ENCODE data around the gene PLA2G7.
"Not testable (repeated sequence)": the region's sequence is repeated elsewhere in the genome, so short reads cannot be mapped to it uniquely, and the experiment has no call there.

PLA2G7 gene

GRCh38 chr6:46734867-46735719 is at the start of gene PLA2G7:
TSS of gene PLA2G7 (minus strand) at chr6:46735375. CDS start at chr6:46722891, 12,484 bp downstream.
- no peaks in the 10 kb centered on the region for H3K9me3 Mint-ChIP-seq
- H3K4me3 Mint-ChIP-seq, result peak within 1 kb of the TSS; percentile 38
- no peak for DNase-seq
- H3K36me3 Mint-ChIP-seq (ENCODE audit: low read depth), result no peaks in the 10 kb centered on the region
- H3K4me1 Mint-ChIP-seq (ENCODE audit: low read depth), result peaks cover 2% of the 10 kb centered on the region
- no peak within 1 kb of the TSS for H3K27ac Mint-ChIP-seq
- peaks cover 74% of the 10 kb centered on the region for H3K27me3 Mint-ChIP-seq

DNA sequence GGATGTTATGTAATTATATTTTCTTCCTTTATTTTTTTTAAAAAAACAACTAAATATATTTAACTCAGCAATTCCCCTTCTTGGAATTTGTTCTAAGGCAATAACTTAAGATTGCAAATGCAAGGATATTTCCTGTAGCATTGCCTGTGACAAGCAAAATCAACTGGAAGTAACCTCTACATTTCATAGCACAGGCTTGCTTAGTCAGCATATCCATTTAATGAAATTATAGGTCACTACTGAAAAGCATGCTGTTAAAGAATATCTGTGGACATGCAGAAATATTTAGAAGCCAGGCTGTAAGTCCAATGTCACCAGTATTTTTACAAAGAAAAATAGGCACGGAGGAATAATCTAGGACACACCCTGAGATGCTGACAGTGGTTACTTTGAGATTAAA is 49.4 kb upstream of the PLA2G7 start:
- no peaks in the 10 kb centered on the region for H3K36me3 Mint-ChIP-seq (ENCODE audit: low read depth)
- no peaks in the 10 kb centered on the region for H3K4me1 Mint-ChIP-seq (ENCODE audit: low read depth)
- DNase-seq, result no peak
- no peak overlapping the region for H3K4me3 Mint-ChIP-seq
- no peaks in the 10 kb centered on the region for H3K9me3 Mint-ChIP-seq
- H3K27ac Mint-ChIP-seq, result no peak overlapping the region
- H3K27me3 Mint-ChIP-seq, result peaks cover 14% of the 10 kb centered on the region

- H3K4me3 Mint-ChIP-seq, result no peak overlapping the region
- no peaks in the 10 kb centered on the region for H3K4me1 Mint-ChIP-seq (ENCODE audit: low read depth)
- no peak for DNase-seq
- H3K36me3 Mint-ChIP-seq (ENCODE audit: low read depth), result no peaks in the 10 kb centered on the region
- no peaks in the 10 kb centered on the region for H3K9me3 Mint-ChIP-seq
- H3K27ac Mint-ChIP-seq, result no peak overlapping the region
- H3K27me3 Mint-ChIP-seq, result peaks cover 15% of the 10 kb centered on the region
These were observed 46.6 kb upstream of the PLA2G7 start for GRCh38 chr6:46781478-46782378.

GRCh38 chr6:46777476-46778346 is 42.5 kb upstream of the PLA2G7 start:
- peaks cover 9% of the 10 kb centered on the region for H3K27me3 Mint-ChIP-seq
- no peaks in the 10 kb centered on the region for H3K4me1 Mint-ChIP-seq (ENCODE audit: low read depth)
- DNase-seq, result no peak
- no peak overlapping the region for H3K4me3 Mint-ChIP-seq
- H3K27ac Mint-ChIP-seq, result no peak overlapping the region
- no peaks in the 10 kb centered on the region for H3K36me3 Mint-ChIP-seq (ENCODE audit: low read depth)
- no peaks in the 10 kb centered on the region for H3K9me3 Mint-ChIP-seq

DNA sequence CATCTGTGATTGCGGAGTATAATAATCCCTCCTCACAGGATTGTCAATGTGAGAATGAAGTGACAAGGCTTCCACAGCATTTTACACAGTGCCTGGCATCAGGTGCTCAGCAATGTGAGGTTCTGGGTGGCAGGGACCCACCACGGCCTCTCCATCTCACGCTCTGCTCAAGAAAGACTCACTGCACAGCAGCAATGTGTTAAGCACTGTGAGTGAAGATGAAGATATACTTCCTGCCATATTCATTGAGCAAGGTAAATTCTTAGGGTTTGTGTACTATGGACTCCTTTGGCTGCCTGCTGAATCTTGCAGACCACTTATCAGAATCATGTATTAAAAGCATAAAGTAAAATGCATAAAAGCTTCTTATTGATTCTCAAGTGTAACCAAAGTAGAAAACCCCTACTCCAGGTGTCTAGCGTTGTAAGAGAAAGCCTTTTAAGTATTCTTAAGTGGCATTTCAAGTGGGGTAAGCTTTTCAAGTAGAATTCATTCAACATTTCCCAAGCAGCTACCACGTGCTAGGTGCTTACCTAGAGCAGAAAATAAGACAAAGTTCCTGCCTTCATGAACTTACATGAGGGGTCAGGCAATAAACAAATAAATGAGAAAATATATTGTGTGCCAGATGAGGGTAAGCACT is 41.0 kb upstream of the PLA2G7 start:
- Mint-ChIP-seq H3K4me1 (ENCODE audit: low read depth) (no peaks in the 10 kb centered on the region), H3K36me3 (ENCODE audit: low read depth) (no peaks in the 10 kb centered on the region)

DNA sequence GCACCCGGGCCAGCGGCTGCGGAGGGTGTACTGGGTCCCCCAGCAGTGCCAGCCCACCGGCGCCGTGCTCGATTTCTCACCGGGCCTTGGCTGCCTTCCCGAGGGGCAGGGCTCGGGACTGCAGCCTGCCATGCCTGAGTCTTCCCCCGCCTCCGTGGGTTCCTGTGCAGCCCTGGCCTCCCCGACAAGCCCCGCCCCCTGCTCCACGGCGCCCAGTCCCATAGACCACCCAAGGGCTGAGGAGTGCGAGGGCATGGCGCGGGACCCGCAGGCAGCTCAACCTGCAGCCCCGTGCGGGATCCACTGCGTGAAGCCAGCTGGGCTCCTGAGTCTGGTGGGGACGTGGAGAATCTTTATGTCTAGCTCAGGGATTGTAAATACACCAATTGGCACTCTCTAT is 39.6 kb upstream of the PLA2G7 start:
- not testable (repeated sequence) for H3K4me3 Mint-ChIP-seq; H3K36me3 Mint-ChIP-seq (ENCODE audit: low read depth); H3K27ac Mint-ChIP-seq; H3K4me1 Mint-ChIP-seq (ENCODE audit: low read depth); DNase-seq; H3K9me3 Mint-ChIP-seq
- H3K27me3 Mint-ChIP-seq, result peaks cover 10% of the 10 kb centered on the region

More for the DNA sequence above, 41.0 kb upstream of the PLA2G7 start:
- H3K4me3 Mint-ChIP-seq, result no peak overlapping the region
- no peak overlapping the region for H3K27ac Mint-ChIP-seq
- H3K27me3 Mint-ChIP-seq, result peaks cover 12% of the 10 kb centered on the region
- DNase-seq, result no peak
- H3K9me3 Mint-ChIP-seq, result no peaks in the 10 kb centered on the region

DNA sequence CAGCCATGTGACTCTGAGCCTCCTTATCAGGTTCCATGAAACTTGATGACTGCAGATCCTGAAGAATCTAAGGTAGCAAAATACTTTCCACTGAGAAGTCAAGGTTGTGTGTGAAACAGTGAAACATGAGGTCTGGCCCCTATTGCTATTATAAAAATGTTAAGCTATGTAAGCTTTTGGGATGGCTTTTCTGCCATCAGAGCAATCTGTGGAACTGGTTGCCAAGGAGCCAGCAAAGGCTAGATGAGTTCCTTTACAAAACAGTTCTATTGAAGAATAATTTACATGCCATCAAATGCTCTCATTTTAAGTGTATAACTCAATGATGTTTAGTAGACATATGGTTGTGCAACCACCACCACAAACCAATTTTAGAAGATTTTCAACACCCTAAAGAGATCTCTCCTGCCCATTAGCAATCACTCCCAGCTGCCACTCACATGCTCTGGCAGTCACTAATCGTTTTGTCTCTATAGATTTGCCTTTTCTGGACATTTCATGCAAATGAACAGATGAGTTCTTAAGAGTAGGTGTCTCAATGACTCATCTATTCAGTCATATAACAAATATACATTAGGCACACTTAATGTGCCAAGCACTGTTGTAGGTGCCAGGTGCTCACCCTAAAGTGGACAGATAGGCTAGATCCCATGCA is 38.2 kb upstream of the PLA2G7 start:
- Mint-ChIP-seq H3K36me3 (ENCODE audit: low read depth) (no peaks in the 10 kb centered on the region), H3K27ac (no peak overlapping the region), H3K4me3 (no peak overlapping the region), H3K4me1 (ENCODE audit: low read depth) (no peaks in the 10 kb centered on the region), H3K9me3 (no peaks in the 10 kb centered on the region), H3K27me3 (peaks cover 8% of the 10 kb centered on the region)
- DNase-seq, result no peak

GRCh38 chr6:46772762-46773161 is 37.6 kb upstream of the PLA2G7 start:
- H3K36me3 Mint-ChIP-seq (ENCODE audit: low read depth), result no peaks in the 10 kb centered on the region
- no peaks in the 10 kb centered on the region for H3K4me1 Mint-ChIP-seq (ENCODE audit: low read depth)
- no peaks in the 10 kb centered on the region for H3K9me3 Mint-ChIP-seq
- H3K4me3 Mint-ChIP-seq, result no peak overlapping the region
- peaks cover 9% of the 10 kb centered on the region for H3K27me3 Mint-ChIP-seq
- no peak for DNase-seq
- no peak overlapping the region for H3K27ac Mint-ChIP-seq

DNA sequence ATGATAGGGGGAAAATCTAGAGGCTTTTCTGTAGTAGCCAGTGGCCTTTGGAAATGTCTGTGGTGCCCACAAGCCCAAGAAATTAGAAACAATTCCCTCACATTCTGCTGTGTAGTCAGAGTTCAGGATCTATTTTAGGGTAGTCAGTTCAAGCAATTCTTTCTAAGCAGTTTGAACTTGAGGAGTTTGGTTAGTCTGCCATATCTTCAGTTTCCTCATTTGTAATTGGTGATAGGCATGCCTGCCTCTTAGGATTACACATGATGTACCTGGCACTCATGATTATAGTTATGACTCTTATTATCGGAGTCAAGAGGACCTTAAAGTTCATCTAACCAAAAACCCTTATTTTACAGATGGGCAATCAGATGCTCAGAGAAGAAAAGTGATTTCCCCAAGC is 36.8 kb upstream of the PLA2G7 start:
- Mint-ChIP-seq H3K4me3 (no peak overlapping the region), H3K27me3 (peaks cover 12% of the 10 kb centered on the region), H3K9me3 (no peaks in the 10 kb centered on the region), H3K4me1 (ENCODE audit: low read depth) (no peaks in the 10 kb centered on the region), H3K27ac (no peak overlapping the region), H3K36me3 (ENCODE audit: low read depth) (no peaks in the 10 kb centered on the region)
- no peak for DNase-seq

GRCh38 chr6:46764961-46765360 is 29.8 kb upstream of the PLA2G7 start:
- no peaks in the 10 kb centered on the region for H3K9me3 Mint-ChIP-seq
- H3K27me3 Mint-ChIP-seq, result peaks cover 24% of the 10 kb centered on the region
- H3K36me3 Mint-ChIP-seq (ENCODE audit: low read depth), result no peaks in the 10 kb centered on the region
- no peak overlapping the region for H3K27ac Mint-ChIP-seq
- no peak overlapping the region for H3K4me3 Mint-ChIP-seq
- DNase-seq, result no peak
- no peaks in the 10 kb centered on the region for H3K4me1 Mint-ChIP-seq (ENCODE audit: low read depth)

DNA sequence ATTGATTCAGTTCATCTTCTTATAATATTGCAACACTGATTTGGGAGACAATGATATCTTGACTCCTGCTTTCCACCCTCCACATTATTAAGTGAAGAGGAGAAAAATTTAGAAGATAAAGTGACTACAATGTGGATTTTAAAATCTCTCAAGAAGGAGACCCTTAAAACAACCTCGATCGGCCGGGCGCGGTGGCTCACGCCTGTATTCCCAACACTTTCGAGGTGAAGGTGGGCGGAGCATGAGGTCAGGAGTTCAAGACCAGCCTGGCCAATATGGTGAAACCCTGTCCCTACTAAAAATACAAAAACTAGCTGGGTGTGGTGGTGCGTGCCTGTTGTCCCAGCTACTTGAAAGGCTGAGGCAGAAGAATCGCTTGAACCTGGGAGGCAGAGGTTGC is 29.1 kb upstream of the PLA2G7 start:
- H3K9me3 Mint-ChIP-seq; H3K27ac Mint-ChIP-seq; DNase-seq; H3K4me3 Mint-ChIP-seq; H3K36me3 Mint-ChIP-seq (ENCODE audit: low read depth); H3K4me1 Mint-ChIP-seq (ENCODE audit: low read depth): not testable (repeated sequence)
- H3K27me3 Mint-ChIP-seq, result peaks cover 27% of the 10 kb centered on the region

- Mint-ChIP-seq H3K4me1 (ENCODE audit: low read depth) (no peaks in the 10 kb centered on the region), H3K27ac (no peak overlapping the region)
These were observed 28.3 kb upstream of the PLA2G7 start for GRCh38 chr6:46763466-46763865.

DNA sequence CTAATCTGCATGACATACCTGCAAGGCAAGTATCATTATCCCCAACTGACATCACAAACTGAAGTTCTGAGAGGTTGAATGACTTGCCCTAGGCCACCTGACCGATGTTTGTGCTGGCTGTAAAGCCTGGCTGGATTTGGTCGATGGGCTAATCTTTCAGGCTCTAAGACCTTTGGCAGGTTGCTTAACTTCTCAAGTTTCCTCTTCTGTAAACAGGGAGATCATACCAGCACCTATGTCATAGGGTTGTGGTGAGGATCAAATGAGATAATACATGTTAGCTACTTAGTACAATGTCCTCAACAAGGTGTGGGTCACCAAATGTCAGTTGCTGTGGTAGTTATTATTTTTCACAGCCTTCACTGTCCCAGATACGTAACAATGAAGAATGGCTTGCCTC is 25.8 kb upstream of the PLA2G7 start:
- no peak overlapping the region for H3K4me3 Mint-ChIP-seq
- H3K4me1 Mint-ChIP-seq (ENCODE audit: low read depth), result no peaks in the 10 kb centered on the region
- H3K9me3 Mint-ChIP-seq, result no peaks in the 10 kb centered on the region
- H3K27me3 Mint-ChIP-seq, result peaks cover 24% of the 10 kb centered on the region
- no peak for DNase-seq
- no peaks in the 10 kb centered on the region for H3K36me3 Mint-ChIP-seq (ENCODE audit: low read depth)
- H3K27ac Mint-ChIP-seq, result no peak overlapping the region

More at GRCh38 chr6:46763466-46763865, 28.3 kb upstream of the PLA2G7 start:
- H3K9me3 Mint-ChIP-seq, result no peaks in the 10 kb centered on the region
- no peak overlapping the region for H3K4me3 Mint-ChIP-seq
- peaks cover 29% of the 10 kb centered on the region for H3K27me3 Mint-ChIP-seq
- no peak for DNase-seq
- no peaks in the 10 kb centered on the region for H3K36me3 Mint-ChIP-seq (ENCODE audit: low read depth)

Data from activated T-cell treated with anti-CD3 and anti-CD28 coated beads, Interleukin-2, amount 50 U/mL, for 24 hours (primary cell).